K562 (cell line): ENCODE measurements around the gene NREP. TPM values are rescaled to one million over a fixed set of nuclear protein-coding genes. Genes with fewer than 3 reads are reported as not detected.

Source experiments
- ATAC-seq: fragments of 200-7000 bp; cut with Tn5 transposase; 3 replicates; pipeline ENCODE4 v1.9.1; 2020; ENCODE audit warnings: moderate library complexity
- BruUV-seq: library from RNA; stranded (reverse); fragments of 400-500 nt; replicated peaks from 2 replicates; lab custom pipeline; 2021; lab: Mats Ljungman, UMichigan
- CTCF ChIA-PET: fragments of 300-600 bp; formaldehyde crosslinking; extraction: SDS; loops from one replicate; lab custom pipeline; 2021; ENCODE audit warnings: low intra/inter-chr PET ratio; lab: Yijun Ruan, JAX
- POLR2A ChIA-PET: fragments of 300-600, 350-650 bp; sonication (Branson Sonifier 250); formaldehyde crosslinking; extraction: SDS; loops from one replicate; lab custom pipeline; 2021; ENCODE audit warnings: antibody characterized with exemption, inconsistent platforms; lab: Yijun Ruan, JAX
- DNase-seq, 4 experiments: peaks; one replicate each; pipeline versions ENCODE4 v3.0.0 to v3.0.0-alpha.2; 2011 to 2018; ENCODE audit warnings: low spot score in 3 of 4, mixed read lengths in 3 of 4; ENCODE audit errors: extremely low read depth in 1 of 4
- FAIRE-seq: peaks from 2 replicates; lab custom pipeline; 2011; peaks lifted over from hg19 to GRCh38; lab: Jason Lieb, UNC
- H2AFZ ChIP-seq: 2 replicates; pipeline ENCODE4 v1.6.0; 2011; ENCODE audit warnings: low read depth, low read length, control low read depth, inconsistent platforms
- H3K27ac ChIP-seq: fragments of 200-600 bp; 3 replicates; pipeline ENCODE4 v1.8.0; 2011; ENCODE audit warnings: low read depth, mild to moderate bottlenecking, control low read depth, inconsistent platforms, low read length, moderate library complexity, mixed read lengths; ENCODE audit errors: extremely low read depth
- H3K27me3 ChIP-seq, 2 experiments: fragments of 300-600 bp in 1 of 2; 2 replicates in 1 of 2; 3 replicates in 1 of 2; pipeline versions ENCODE4 v1.6.0 to v1.8.0; 2011; ENCODE audit warnings: inconsistent platforms in 2 of 2, low read length in 2 of 2, mild to moderate bottlenecking in 1 of 2, mixed read lengths in 1 of 2, moderate library complexity in 1 of 2; ENCODE audit not compliant: control insufficient read depth in 2 of 2, insufficient read depth in 2 of 2
- H3K36me3 ChIP-seq: fragments of 300-600 bp; 3 replicates; pipeline ENCODE4 v1.8.0; 2011; ENCODE audit warnings: mild to moderate bottlenecking, low read length, inconsistent platforms; ENCODE audit not compliant: control insufficient read depth, insufficient read depth
- H3K4me1 ChIP-seq, 2 experiments: fragments of 200-600 bp in 1 of 2; replicated peaks in 1 of 2; 2 replicates in 1 of 2; 3 replicates in 1 of 2; pipeline versions ENCODE4 v1.5.1 to v1.8.0; 2011; ENCODE audit warnings: inconsistent platforms in 2 of 2, low read length in 2 of 2, mild to moderate bottlenecking in 1 of 2, mixed read lengths in 1 of 2, moderate library complexity in 1 of 2; ENCODE audit not compliant: control insufficient read depth in 2 of 2, insufficient read depth in 2 of 2
- H3K4me2 ChIP-seq: 2 replicates; pipeline ENCODE4 v1.6.1; 2011; ENCODE audit warnings: low read length, control low read depth, inconsistent platforms, mixed read lengths; ENCODE audit not compliant: insufficient read depth
- H3K4me3 ChIP-seq: fragments of 200-600 bp; sonication (generic), shearing (Covaris generic); 2 replicates; pipeline ENCODE4 v1.5.1; 2016; ENCODE audit warnings: control low read depth, inconsistent platforms
- H3K79me2 ChIP-seq: fragments of 200-600 bp; 3 replicates; pipeline ENCODE4 v1.8.0; 2011; ENCODE audit warnings: low read length, inconsistent platforms; ENCODE audit not compliant: control insufficient read depth, insufficient read depth
- H3K9ac ChIP-seq, 2 experiments: 2 replicates each; pipeline versions ENCODE4 v1.6.0 to v1.6.1; 2011; ENCODE audit warnings: low read depth in 2 of 2, low read length in 2 of 2, control low read depth in 1 of 2, inconsistent platforms in 1 of 2, mild to moderate bottlenecking in 1 of 2, mixed read lengths in 1 of 2; ENCODE audit not compliant: insufficient read depth in 1 of 2
- H3K9me1 ChIP-seq: one replicate; pipeline ENCODE4 v1.6.0; 2011; ENCODE audit warnings: inconsistent platforms, mild to moderate bottlenecking, low read length, moderate library complexity; ENCODE audit not compliant: control insufficient read depth, insufficient read depth
- H3K9me3 ChIP-seq: replicated peaks from 2 replicates; pipeline ENCODE4 v1.5.1; 2011; ENCODE audit warnings: low read depth, low read length, inconsistent platforms; ENCODE audit not compliant: control insufficient read depth, insufficient read depth
- H4K20me1 ChIP-seq: replicated peaks from 2 replicates; pipeline ENCODE4 v1.6.1; 2011; ENCODE audit warnings: low read length, inconsistent platforms, mixed read lengths; ENCODE audit not compliant: control insufficient read depth, insufficient read depth
- ELF1 ChIP-seq: fragments of 200-800 bp; sonication (Bioruptor generic); IDR thresholded peaks from 2 replicates; pipeline ENCODE4 v1.6.1; 2016; ENCODE audit warnings: missing genetic modification characterization, missing compliant biosample characterization
- FOXP1 ChIP-seq: sonication (generic); formaldehyde crosslinking; IDR thresholded peaks from 2 replicates; pipeline ENCODE4 v1.8.0; 2022; ENCODE audit warnings: mild to moderate bottlenecking, missing genetic modification reagents
- HDAC3 ChIP-seq: fragments of 450-650 bp; IDR thresholded peaks from 2 replicates; pipeline ENCODE4 v1.6.1; 2018; ENCODE audit warnings: borderline replicate concordance, mild to moderate bottlenecking, moderate library complexity; ENCODE audit not compliant: partially characterized antibody
- MAZ ChIP-seq, 2 experiments: fragments of 450-650 bp in 1 of 2; sonication (generic) in 1 of 2; formaldehyde crosslinking; IDR thresholded peaks in 1 of 2; conservative IDR thresholded peaks in 1 of 2; 2 replicates each; pipeline versions ENCODE4 v1.4.0 to v1.5.0; 2020; ENCODE audit warnings: mild to moderate bottlenecking in 1 of 2, missing genetic modification reagents in 1 of 2
- NFIC ChIP-seq: fragments of 450-650 bp; IDR thresholded peaks from 2 replicates; pipeline ENCODE4 v1.6.1; 2017; ENCODE audit warnings: mild to moderate bottlenecking, inconsistent platforms
- PRMT5 ChIP-seq: sonication (generic); formaldehyde crosslinking; IDR thresholded peaks from 2 replicates; pipeline ENCODE4 v1.5.0; 2020; ENCODE audit warnings: missing genetic modification reagents
- RBFOX2 ChIP-seq: fragments of 200-400 bp; formaldehyde crosslinking; IDR thresholded peaks from 2 replicates; pipeline ENCODE4 v1.6.1; 2017; ENCODE audit warnings: low read depth, mild to moderate bottlenecking, low read length, moderate library complexity
- SMARCA5 ChIP-seq: fragments of 450-650 bp; IDR thresholded peaks from 2 replicates; pipeline ENCODE4 v1.6.1; 2016
- STAT5B ChIP-seq: fragments of 250-450 bp; sonication (Bioruptor Pico); IDR thresholded peaks from 2 replicates; pipeline ENCODE4 v1.8.0; 2021; ENCODE audit warnings: mild to moderate bottlenecking, inconsistent platforms
- TAF7 ChIP-seq: fragments of 450-650 bp; IDR thresholded peaks from 2 replicates; pipeline ENCODE4 v1.6.1; 2016; ENCODE audit warnings: missing genetic modification characterization, missing compliant biosample characterization
- YBX1 ChIP-seq: fragments of 450-650 bp; IDR thresholded peaks from 2 replicates; pipeline ENCODE4 v1.7.1; 2016; ENCODE audit warnings: mild to moderate bottlenecking
- ZBTB7A ChIP-seq: IDR thresholded peaks from 2 replicates; pipeline ENCODE4 v1.6.1; 2011; ENCODE audit warnings: low read depth, mild to moderate bottlenecking, low read length, moderate library complexity, borderline replicate concordance; ENCODE audit not compliant: control insufficient read depth
- ZNF239 ChIP-seq: fragments of 250-450 bp; sonication (Bioruptor Pico); IDR thresholded peaks from 2 replicates; pipeline ENCODE4 v1.4.0; 2020; ENCODE audit warnings: mild to moderate bottlenecking
- WGBS: fragments of 100-300 bp; shearing (Covaris generic); methylation state at CpG from one replicate; pipeline ENCODE4 v1.1.6; 2016; ENCODE audit warnings: low coverage, mixed read lengths; ENCODE audit not compliant: insufficient coverage; ENCODE audit errors: missing lambda C conversion rate; 5-methylcytosine and 5-hydroxymethylcytosine counted together
- in situ Hi-C: fragments of 300-500 bp; cut with MboI; formaldehyde crosslinking; loops from 4 replicates; pipeline ENCODE4 v1.15.0; 2018; ENCODE audit warnings: inconsistent platforms, mixed read lengths
- intact Hi-C: fragments of 100-400 bp; cut with micrococcal nuclease; formaldehyde crosslinking; loops from 2 replicates; pipeline ENCODE4 v1.14.2; 2022
- polyA plus RNA-seq, 8 experiments: library from polyadenylated mRNA; depleted of rRNA in 4 of 8; stranded (reverse) in 5 of 8; unstranded in 3 of 8; fragments of >200 nt; fragmentation: Nextera tagmentation in 2 of 8; fragmentation: Illumina TruSeq in 1 of 8; extraction: Ambion mirVana in 2 of 8; extraction: Trizol in 1 of 8; gene quantifications; 2 replicates each; pipeline versions ENCODE4 v1.2.1 to v1.2.3, GENCODE V29; 2011 to 2014; ENCODE audit warnings: inconsistent platforms in 1 of 8, missing spikeins in 1 of 8
- total RNA-seq, 7 experiments: library from RNA; depleted of rRNA in 6 of 7; stranded (reverse); fragments of >200 nt in 6 of 7; fragmentation: Illumina TruSeq in 2 of 7; extraction: Trizol in 2 of 7; gene quantifications; 2 replicates each; pipeline versions ENCODE4 v1.2.1 to v1.2.3, GENCODE V29; 2011 to 2021; ENCODE audit warnings: low replicate concordance in 1 of 7
- TF ChIP-seq, protein P1 (sequence below): sonication (generic); formaldehyde crosslinking; IDR thresholded peaks from 2 replicates; pipeline ENCODE4 v1.8.1; 2023; ENCODE audit warnings: mild to moderate bottlenecking, missing genetic modification reagents

The NREP gene
- total and polyA plus RNA-seq, 9 of the 15 experiments (the other 6 are each of a cell fraction or from before 2014, with no cell fraction given): 0.08 to 0.58 (median 0.23) TPM; not detected in 1

GRCh38 chr5:111735583-111736270, 21.3 kb downstream of the NREP start:
- Histone ChIP-seq H3K27ac (no peak overlapping the region), H2AFZ (no peak overlapping the region), H3K9me1 (no peaks in the 10 kb centered on the region), H3K27me3 (no peaks in the 10 kb centered on the region), H3K9ac (no peak overlapping the region), H3K9me3 (no peaks in the 10 kb centered on the region), H3K36me3 (no peaks in the 10 kb centered on the region), H3K79me2 (no peaks in the 10 kb centered on the region), H4K20me1 (no peaks in the 10 kb centered on the region), H3K4me3 (no peak overlapping the region), H3K4me2 (no peak overlapping the region)
- ATAC-seq: no peak
- in situ Hi-C loops: no loop called here
- CTCF ChIA-PET: no interaction called here
- no peak for FAIRE-seq
- WGBS: 2% methylated on average over 8 of the region's 8 CpGs
- TF ChIP-seq YBX1: no peak
- TF ChIP-seq, all 486 proteins: peak for 0
- no TSS peak for BruUV-seq
- intact Hi-C loops: no loop called here
- no peaks in the 10 kb centered on the region for H3K4me1 ChIP-seq
- no peak for DNase-seq
- POLR2A ChIA-PET: interaction anchor here (1.2 kb wide), 1 partner anchor 10 kb away, joined by 4 read pairs; no protein-coding TSS in a partner anchor

GRCh38 chr5:111734597-111734996, 22.4 kb downstream of the NREP start:
- Histone ChIP-seq H3K27ac (no peak overlapping the region), H4K20me1 (no peaks in the 10 kb centered on the region)
- no peak for ATAC-seq
- TF ChIP-seq STAT5B: no peak
- no peak for TF ChIP-seq MAZ (CRISPR knock-in tag; conservative IDR thresholded peaks at IDR 0.05 in 1 of 2, IDR thresholded peaks at IDR 0.05 in 1 of 2)
- TF ChIP-seq ZNF239 (CRISPR knock-in tag): no peak
- TF ChIP-seq, protein P1, sequence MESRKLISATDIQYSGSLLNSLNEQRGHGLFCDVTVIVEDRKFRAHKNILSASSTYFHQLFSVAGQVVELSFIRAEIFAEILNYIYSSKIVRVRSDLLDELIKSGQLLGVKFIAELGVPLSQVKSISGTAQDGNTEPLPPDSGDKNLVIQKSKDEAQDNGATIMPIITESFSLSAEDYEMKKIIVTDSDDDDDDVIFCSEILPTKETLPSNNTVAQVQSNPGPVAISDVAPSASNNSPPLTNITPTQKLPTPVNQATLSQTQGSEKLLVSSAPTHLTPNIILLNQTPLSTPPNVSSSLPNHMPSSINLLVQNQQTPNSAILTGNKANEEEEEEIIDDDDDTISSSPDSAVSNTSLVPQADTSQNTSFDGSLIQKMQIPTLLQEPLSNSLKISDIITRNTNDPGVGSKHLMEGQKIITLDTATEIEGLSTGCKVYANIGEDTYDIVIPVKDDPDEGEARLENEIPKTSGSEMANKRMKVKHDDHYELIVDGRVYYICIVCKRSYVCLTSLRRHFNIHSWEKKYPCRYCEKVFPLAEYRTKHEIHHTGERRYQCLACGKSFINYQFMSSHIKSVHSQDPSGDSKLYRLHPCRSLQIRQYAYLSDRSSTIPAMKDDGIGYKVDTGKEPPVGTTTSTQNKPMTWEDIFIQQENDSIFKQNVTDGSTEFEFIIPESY: no peak
- TF ChIP-seq FOXP1 (CRISPR knock-in tag): no peak
- no peak for TF ChIP-seq HDAC3
- TF ChIP-seq RBFOX2: no peak
- TF ChIP-seq ZBTB7A: no peak
- TF ChIP-seq ELF1 (tag): no peak
- TF ChIP-seq TAF7 (tag): no peak
- no peak for TF ChIP-seq SMARCA5
- no peak for TF ChIP-seq NFIC
- TF ChIP-seq PRMT5: no peak

More at GRCh38 chr5:111734597-111734996, 22.4 kb downstream of the NREP start:
- Histone ChIP-seq H2AFZ (no peak overlapping the region), H3K4me2 (no peak overlapping the region), H3K36me3 (no peaks in the 10 kb centered on the region), H3K9me3 (no peaks in the 10 kb centered on the region), H3K9ac (no peak overlapping the region), H3K4me1 (no peaks in the 10 kb centered on the region), H3K79me2 (no peaks in the 10 kb centered on the region), H3K27me3 (no peaks in the 10 kb centered on the region), H3K4me3 (no peak overlapping the region), H3K9me1 (no peaks in the 10 kb centered on the region)
- DNase-seq: no peak
- in situ Hi-C loops (no loop called here), intact Hi-C loops (no loop called here)
- WGBS: 0% methylated on average over 3 of the region's 3 CpGs
- CTCF ChIA-PET: no interaction called here
- BruUV-seq: no TSS peak
- no peak for FAIRE-seq
- POLR2A ChIA-PET: no interaction called here
